ENCODE measurements around the gene KIAA0232.

- TF ChIP-seq CTCF (IDR thresholded peaks at IDR 0.05 in 8 of 11, conservative IDR thresholded peaks at IDR 0.05 in 3 of 11) (no peak), POLR2A (IDR thresholded peaks at IDR 0.05) (no peak), POLR2AphosphoS5 (IDR thresholded peaks at IDR 0.05) (no peak)
Observed at GRCh38 chr4:6753891-6754290, 28.6 kb upstream of the KIAA0232 start.
